H1 (cell line): ENCODE measurements around the gene OLFML2A. TPM values are rescaled to one million over a fixed set of nuclear protein-coding genes. Genes with fewer than 3 reads are reported as not detected.

Experiments used
- CTCF ChIA-PET: fragments of 300-600 bp; sonication (Branson Sonifier 250); formaldehyde crosslinking; loops from one replicate; lab custom pipeline; 2021; ENCODE audit not compliant: partially characterized antibody; lab: Charles Lee
- POLR2A ChIA-PET: fragments of 300-600 bp; sonication (Branson Sonifier 250); formaldehyde crosslinking; loops from one replicate; lab custom pipeline; 2021; ENCODE audit warnings: inconsistent platforms; ENCODE audit not compliant: partially characterized antibody; lab: Charles Lee
- DNase-seq, 2 experiments: peaks; one replicate each; pipeline versions ENCODE4 v3.0.0 to v3.0.0-alpha.2; 2010 to 2022; ENCODE audit warnings: low spot score in 2 of 2, low read depth in 1 of 2, mixed read lengths in 1 of 2
- FAIRE-seq: peaks from 2 replicates; lab custom pipeline; 2011; peaks lifted over from hg19 to GRCh38; lab: Jason Lieb, UNC
- H2AFZ ChIP-seq: 2 replicates; pipeline ENCODE4 v1.8.1; 2012; ENCODE audit warnings: low read length, inconsistent platforms
- H2AK5ac ChIP-seq: 2 replicates; pipeline ENCODE4 v1.6.1; 2013; ENCODE audit warnings: low read depth, low read length
- H2BK120ac ChIP-seq: replicated peaks from 2 replicates; pipeline ENCODE3; 2013; ENCODE audit warnings: low read depth, low read length, inconsistent platforms
- H2BK12ac ChIP-seq: 2 replicates; pipeline ENCODE4 v1.6.1; 2013; ENCODE audit warnings: low read depth, low read length
- H2BK15ac ChIP-seq: 2 replicates; pipeline ENCODE4 v1.6.1; 2013; ENCODE audit warnings: low read length
- H2BK20ac ChIP-seq: 2 replicates; pipeline ENCODE4 v1.6.1; 2013; ENCODE audit warnings: low read length
- H2BK5ac ChIP-seq: 2 replicates; pipeline ENCODE4 v1.6.1; 2013; ENCODE audit warnings: low read depth, low read length
- H3K14ac ChIP-seq: 2 replicates; pipeline ENCODE4 v1.6.1; 2013; ENCODE audit warnings: inconsistent platforms; ENCODE audit not compliant: insufficient read length
- H3K18ac ChIP-seq: 2 replicates; pipeline ENCODE4 v1.6.1; 2013; ENCODE audit warnings: low read length; ENCODE audit errors: extremely low read depth
- H3K23ac ChIP-seq: 2 replicates; pipeline ENCODE4 v1.6.1; 2013; ENCODE audit warnings: inconsistent platforms; ENCODE audit not compliant: insufficient read length
- H3K23me2 ChIP-seq: 2 replicates; pipeline ENCODE4 v1.6.1; 2013; ENCODE audit warnings: low read depth, low read length
- H3K27ac ChIP-seq: 2 replicates; pipeline ENCODE4 v1.6.1; 2011; ENCODE audit warnings: low read depth, low read length, inconsistent platforms
- H3K27me3 ChIP-seq, 4 experiments: replicated peaks in 1 of 4; 1 replicate in 1 of 4; 2 replicates in 3 of 4; pipeline versions ENCODE4 v1.6.1 to v1.8.1; 2011 to 2013; ENCODE audit warnings: low read length in 3 of 4, mild to moderate bottlenecking in 3 of 4, inconsistent platforms in 2 of 4, mixed read lengths in 2 of 4, moderate library complexity in 1 of 4; ENCODE audit not compliant: control insufficient read depth in 3 of 4, insufficient read depth in 3 of 4; ENCODE audit errors: extremely low read depth in 1 of 4
- H3K36me3 ChIP-seq, 4 experiments: 2 replicates each; pipeline versions ENCODE4 v1.6.1 to v1.8.1; 2011 to 2013; ENCODE audit warnings: mild to moderate bottlenecking in 4 of 4, low read length in 3 of 4, moderate library complexity in 2 of 4, control low read depth in 1 of 4, inconsistent platforms in 1 of 4; ENCODE audit not compliant: insufficient read depth in 4 of 4, control insufficient read depth in 2 of 4
- H3K4ac ChIP-seq: replicated peaks from 2 replicates; pipeline ENCODE3; 2013; ENCODE audit warnings: low read length, low read depth, mixed read lengths, inconsistent platforms; ENCODE audit not compliant: insufficient read length
- H3K4me1 ChIP-seq, 4 experiments: replicated peaks in 1 of 4; 1 replicate in 1 of 4; 2 replicates in 3 of 4; pipeline versions ENCODE4 v1.6.1 to v1.8.1; 2011 to 2013; ENCODE audit warnings: low read length in 3 of 4, inconsistent platforms in 2 of 4, mixed read lengths in 1 of 4; ENCODE audit not compliant: insufficient read depth in 4 of 4, control insufficient read depth in 3 of 4
- H3K4me2 ChIP-seq, 2 experiments: 2 replicates each; pipeline versions ENCODE4 v1.6.1 to v1.8.1; 2011 to 2013; ENCODE audit warnings: low read depth in 2 of 2, low read length in 2 of 2, control low read depth in 1 of 2, inconsistent platforms in 1 of 2, mild to moderate bottlenecking in 1 of 2; ENCODE audit not compliant: insufficient read depth in 1 of 2
- H3K4me3 ChIP-seq, 4 experiments: fragments of 200-600, 300-600 bp in 1 of 4; sonication (generic), shearing (Covaris generic), sonication (Bioruptor Twin) in 1 of 4; 2 replicates each; pipeline versions ENCODE4 v1.5.1 to v1.8.1; 2011 to 2016; ENCODE audit warnings: low read length in 4 of 4, low read depth in 3 of 4, control low read depth in 2 of 4, inconsistent platforms in 2 of 4, mild to moderate bottlenecking in 2 of 4, mixed read lengths in 1 of 4, moderate library complexity in 1 of 4; ENCODE audit not compliant: insufficient read depth in 2 of 4; ENCODE audit errors: extremely low read depth in 1 of 4
- H3K56ac ChIP-seq: replicated peaks from 2 replicates; pipeline ENCODE3; 2013; ENCODE audit warnings: low read depth, mild to moderate bottlenecking, mixed read lengths, low read length, inconsistent platforms; ENCODE audit not compliant: insufficient read length
- H3K79me1 ChIP-seq: 2 replicates; pipeline ENCODE4 v1.6.1; 2013; ENCODE audit warnings: low read depth, low read length, control low read depth
- H3K79me2 ChIP-seq, 2 experiments: 2 replicates each; pipeline versions ENCODE4 v1.6.1 to v1.8.1; 2012 to 2013; ENCODE audit warnings: low read length in 2 of 2, mild to moderate bottlenecking in 2 of 2, inconsistent platforms in 1 of 2; ENCODE audit not compliant: insufficient read depth in 2 of 2, control insufficient read depth in 1 of 2
- H3K9ac ChIP-seq, 4 experiments: replicated peaks in 1 of 4; 1 replicate in 1 of 4; 2 replicates in 3 of 4; pipeline versions ENCODE4 v1.6.1 to v1.8.1; 2011 to 2013; ENCODE audit warnings: low read depth in 3 of 4, low read length in 3 of 4, control low read depth in 2 of 4, mild to moderate bottlenecking in 2 of 4, moderate library complexity in 2 of 4, inconsistent platforms in 1 of 4; ENCODE audit errors: extremely low read depth in 1 of 4
- H3K9me3 ChIP-seq, 2 experiments: 2 replicates each; pipeline versions ENCODE4 v1.6.1 to v1.8.1; 2012 to 2013; ENCODE audit warnings: mild to moderate bottlenecking in 2 of 2, moderate library complexity in 2 of 2, control low read depth in 1 of 2, inconsistent platforms in 1 of 2, low read depth in 1 of 2, low read length in 1 of 2, mixed read lengths in 1 of 2; ENCODE audit not compliant: insufficient read depth in 2 of 2
- H4K20me1 ChIP-seq, 2 experiments: replicated peaks in 1 of 2; 2 replicates each; pipeline versions ENCODE3 to v1.8.1; 2011 to 2013; ENCODE audit warnings: inconsistent platforms in 2 of 2, low read length in 2 of 2, mild to moderate bottlenecking in 1 of 2; ENCODE audit not compliant: insufficient read depth in 2 of 2, control insufficient read depth in 1 of 2
- H4K5ac ChIP-seq: 2 replicates; pipeline ENCODE4 v1.6.1; 2013; ENCODE audit warnings: low read length, low read depth, mixed read lengths, inconsistent platforms; ENCODE audit not compliant: insufficient read length
- H4K8ac ChIP-seq: 2 replicates; pipeline ENCODE4 v1.8.0; 2013; ENCODE audit warnings: mild to moderate bottlenecking, moderate library complexity, low read length, inconsistent platforms; ENCODE audit not compliant: insufficient read depth; ENCODE audit errors: extremely low read depth
- H4K91ac ChIP-seq: replicated peaks from 2 replicates; pipeline ENCODE3; 2013; ENCODE audit warnings: low read length, mixed read lengths, inconsistent platforms; ENCODE audit not compliant: insufficient read length
- BRCA1 ChIP-seq: IDR thresholded peaks from 2 replicates; pipeline ENCODE4 v1.6.1; 2012; ENCODE audit warnings: low read depth, low read length, improper control_type of control experiment
- CTBP2 ChIP-seq: IDR thresholded peaks from 2 replicates; pipeline ENCODE4 v1.7.0; 2011; ENCODE audit warnings: borderline replicate concordance, mild to moderate bottlenecking, moderate library complexity, mixed read lengths, low read length; ENCODE audit not compliant: insufficient read depth, insufficient read length
- CTCF ChIP-seq, 3 experiments: IDR thresholded peaks; 1 replicate in 2 of 3; 2 replicates in 1 of 3; pipeline versions ENCODE4 v1.5.1 to v1.6.1; 2011; ENCODE audit warnings: low read length in 3 of 3, mild to moderate bottlenecking in 3 of 3, inconsistent platforms in 2 of 3, low read depth in 1 of 3, moderate library complexity in 1 of 3; ENCODE audit not compliant: insufficient read depth in 1 of 3; ENCODE audit errors: control extremely low read depth in 1 of 3
- E2F6 ChIP-seq: IDR thresholded peaks from 2 replicates; pipeline ENCODE4 v1.6.1; 2012; ENCODE audit warnings: inconsistent platforms
- GTF2F1 ChIP-seq: IDR thresholded peaks from 2 replicates; pipeline ENCODE4 v1.6.1; 2012; ENCODE audit warnings: low read depth, low read length, improper control_type of control experiment, borderline replicate concordance
- HDAC6 ChIP-seq: IDR thresholded peaks from one replicate; pipeline ENCODE4 v1.7.1; 2012; ENCODE audit warnings: low read depth, mild to moderate bottlenecking, inconsistent platforms, low read length, moderate library complexity
- JUND ChIP-seq: IDR thresholded peaks from 2 replicates; pipeline ENCODE4 v1.6.1; 2011; ENCODE audit warnings: mild to moderate bottlenecking, improper control_type of control experiment, low read length
- KDM5A ChIP-seq: fragments of 200-600 bp; IDR thresholded peaks from 2 replicates; pipeline ENCODE4 v1.7.1; 2012; ENCODE audit warnings: mild to moderate bottlenecking, low read length, inconsistent platforms, mixed read lengths
- NRF1 ChIP-seq: IDR thresholded peaks from 2 replicates; pipeline ENCODE4 v1.6.1; 2011; ENCODE audit warnings: mild to moderate bottlenecking, low read depth, low read length, improper control_type of control experiment
- TAF7 ChIP-seq: optimal IDR thresholded peaks from 2 replicates; pipeline ENCODE3; 2011; ENCODE audit warnings: low read depth, mild to moderate bottlenecking, inconsistent platforms, low read length, moderate library complexity, borderline replicate concordance
- ZNF274 ChIP-seq: IDR thresholded peaks from 2 replicates; pipeline ENCODE4 v1.7.0; 2012; ENCODE audit warnings: low read length, borderline replicate concordance; ENCODE audit errors: extremely low read depth
- WGBS, 2 experiments: shearing (Covaris generic) in 1 of 2; methylation state at CpG; one replicate each; pipeline versions ENCODE4 v1.1.6 to v1.1.7; 2013 to 2015; ENCODE audit warnings: low lambda C conversion rate in 2 of 2, mixed read lengths in 2 of 2, inconsistent platforms in 1 of 2, low coverage in 1 of 2, missing lambda C conversion rate in 1 of 2; ENCODE audit not compliant: insufficient replicate concordance in 2 of 2, insufficient coverage in 1 of 2, insufficient read length in 1 of 2; ENCODE audit errors: extremely low coverage in 1 of 2, missing lambda C conversion rate in 1 of 2; 5-methylcytosine and 5-hydroxymethylcytosine counted together
- polyA plus RNA-seq, 7 experiments: library from polyadenylated mRNA; depleted of rRNA in 3 of 7; stranded (reverse) in 5 of 7; unstranded in 2 of 7; fragments of >200 nt in 5 of 7; fragments of 200-250 nt in 2 of 7; gene quantifications; 1 replicate in 5 of 7; 2 replicates in 1 of 7; 4 replicates in 1 of 7; pipeline versions ENCODE4 v1.2.1 to v1.2.3, GENCODE V29; 2011 to 2013; ENCODE audit warnings: missing spikeins in 2 of 7, mixed read lengths in 2 of 7
- total RNA-seq: library from RNA; stranded (reverse); fragmentation: NEBNext Ultra II Directional; extraction: Animal tissue kit (Norgen Biotek cat#: 25700); gene quantifications from 2 replicates; pipeline ENCODE4 v1.2.1, GENCODE V29; 2021

OLFML2A gene
- total and polyA plus RNA-seq, 2 of the 8 experiments (the other 6 are each of a cell fraction or from before 2014, with no cell fraction given): 7.8 to 11.5 TPM

- H3K27me3 ChIP-seq: no peaks in the 10 kb centered on the region
- H3K36me3 ChIP-seq: no peaks in the 10 kb centered on the region
- H4K20me1 ChIP-seq: no peaks in the 10 kb centered on the region
- H3K27ac ChIP-seq: no peak overlapping the region
- no peak overlapping the region for H3K56ac ChIP-seq
- H3K79me2 ChIP-seq: no peaks in the 10 kb centered on the region
- no peak overlapping the region for H3K4me2 ChIP-seq
- no peak overlapping the region for H3K9ac ChIP-seq
- no peak overlapping the region for H3K18ac ChIP-seq
- H2BK5ac ChIP-seq: no peak overlapping the region
- no peak overlapping the region for H4K91ac ChIP-seq
- no peaks in the 10 kb centered on the region for H3K79me1 ChIP-seq
- H2AK5ac ChIP-seq: no peak overlapping the region
- DNase-seq (no peak), FAIRE-seq (no peak)
- no peaks in the 10 kb centered on the region for H3K9me3 ChIP-seq
- CTCF ChIA-PET: interaction anchor here (0.6 to 65.2 kb wide), 4 partner anchors 22 to 283 kb away, joined by 3 to 1529 read pairs (median 88); partner anchors contain the start of genes ARPC5L, NR6A1, OLFML2A and RPL35
- no peak overlapping the region for H3K4me3 ChIP-seq
- no peak overlapping the region for H2BK12ac ChIP-seq
- no peak overlapping the region for H4K5ac ChIP-seq
- H2BK120ac ChIP-seq: no peak overlapping the region
- H3K23me2 ChIP-seq: no peaks in the 10 kb centered on the region; the same call in 1 of the 2 replicates
- POLR2A ChIA-PET: no interaction called here
- H3K4ac ChIP-seq: no peak overlapping the region
- no peak overlapping the region for H3K14ac ChIP-seq
- H3K4me1 ChIP-seq: peaks cover 9 to 19% (median 15%) of the 10 kb centered on the region in 4 experiments
- no peak overlapping the region for H4K8ac ChIP-seq
- H3K23ac ChIP-seq: no peak overlapping the region
- WGBS, 2 experiments: 93% methylated on average over 5 of the region's 5 CpGs; no CpG with 5 or more reads in 1 of the 2 experiments
- no peak overlapping the region for H2BK20ac ChIP-seq
- H2BK15ac ChIP-seq: no peak overlapping the region
- H2AFZ ChIP-seq: no peak overlapping the region
- TF ChIP-seq CTBP2 (no peak), KDM5A (no peak), HDAC6 (no peak), BRCA1 (no peak), NRF1 (no peak), CTCF (IDR thresholded peaks at IDR 0.05; ENCODE audit: control extremely low read depth in 1 of 3, insufficient read depth in 1 of 3, low read depth in 1 of 3, low read length in 3 of 3) (no peak), GTF2F1 (no peak), TAF7 (no peak), JUND (no peak), ZNF274 (no peak), E2F6 (no peak)
Observed at GRCh38 chr9:124815601-124816000, 38.7 kb downstream of the OLFML2A start.
